HCT116 (cell line): ENCODE measurements around the gene VTI1A.

Experiments used
- EZH2 ChIP-seq: fragments of 200-600 bp; sonication (generic); IDR thresholded peaks from 2 replicates; pipeline ENCODE4 v1.6.1; 2017; ENCODE audit warnings: antibody characterized with exemption, mixed run types
- POLR2A ChIP-seq: IDR thresholded peaks from 2 replicates; pipeline ENCODE4 v1.7.0; 2011; ENCODE audit warnings: borderline replicate concordance; ENCODE audit not compliant: insufficient read depth, insufficient read length; ENCODE audit errors: extremely low read depth
- TF ChIP-seq, protein P1 (sequence below), 3 experiments: fragments of 200-600 bp in 1 of 3; sonication (generic) in 1 of 3; IDR thresholded peaks in 2 of 3; conservative IDR thresholded peaks in 1 of 3; 2 replicates each; pipeline ENCODE4 v1.5.1; 2012 to 2017; ENCODE audit warnings: low read depth in 2 of 3, low read length in 2 of 3, antibody characterized with exemption in 1 of 3, borderline replicate concordance in 1 of 3, control low read depth in 1 of 3, mild to moderate bottlenecking in 1 of 3, mixed read lengths in 1 of 3, mixed run types in 1 of 3, moderate library complexity in 1 of 3; ENCODE audit not compliant: insufficient read depth in 1 of 3
- TF ChIP-seq, protein P2 (sequence below): IDR thresholded peaks from 2 replicates; pipeline ENCODE4 v1.6.1; 2012
- TF ChIP-seq, protein P3 (sequence below): IDR thresholded peaks from 2 replicates; pipeline ENCODE4 v1.6.1; 2012; ENCODE audit warnings: low read depth

DNA sequence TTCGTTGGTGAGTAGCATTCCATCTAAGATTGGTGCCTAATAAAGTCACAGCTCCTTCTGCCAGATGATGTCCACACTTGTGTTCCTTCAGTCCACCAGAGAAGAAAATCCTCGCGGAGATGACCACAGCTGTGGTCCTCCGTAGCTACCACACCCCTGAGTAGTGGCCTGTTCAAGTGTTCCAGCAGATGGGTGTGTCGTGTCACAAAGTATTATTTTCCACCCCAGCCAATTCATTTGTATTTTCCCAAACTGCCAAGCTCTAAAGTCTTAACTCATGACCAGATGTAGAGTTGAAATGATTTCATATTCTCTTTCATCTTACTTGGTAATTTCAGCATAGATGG, 251.8 kb downstream of the VTI1A start:
- TF ChIP-seq, protein P1, sequence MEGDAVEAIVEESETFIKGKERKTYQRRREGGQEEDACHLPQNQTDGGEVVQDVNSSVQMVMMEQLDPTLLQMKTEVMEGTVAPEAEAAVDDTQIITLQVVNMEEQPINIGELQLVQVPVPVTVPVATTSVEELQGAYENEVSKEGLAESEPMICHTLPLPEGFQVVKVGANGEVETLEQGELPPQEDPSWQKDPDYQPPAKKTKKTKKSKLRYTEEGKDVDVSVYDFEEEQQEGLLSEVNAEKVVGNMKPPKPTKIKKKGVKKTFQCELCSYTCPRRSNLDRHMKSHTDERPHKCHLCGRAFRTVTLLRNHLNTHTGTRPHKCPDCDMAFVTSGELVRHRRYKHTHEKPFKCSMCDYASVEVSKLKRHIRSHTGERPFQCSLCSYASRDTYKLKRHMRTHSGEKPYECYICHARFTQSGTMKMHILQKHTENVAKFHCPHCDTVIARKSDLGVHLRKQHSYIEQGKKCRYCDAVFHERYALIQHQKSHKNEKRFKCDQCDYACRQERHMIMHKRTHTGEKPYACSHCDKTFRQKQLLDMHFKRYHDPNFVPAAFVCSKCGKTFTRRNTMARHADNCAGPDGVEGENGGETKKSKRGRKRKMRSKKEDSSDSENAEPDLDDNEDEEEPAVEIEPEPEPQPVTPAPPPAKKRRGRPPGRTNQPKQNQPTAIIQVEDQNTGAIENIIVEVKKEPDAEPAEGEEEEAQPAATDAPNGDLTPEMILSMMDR (IDR thresholded peaks at IDR 0.05 in 2 of 3, conservative IDR thresholded peaks at IDR 0.05 in 1 of 3; ENCODE audit: borderline replicate concordance in 1 of 3, insufficient read depth in 1 of 3, low read depth in 2 of 3, low read length in 2 of 3), result no peak
- TF ChIP-seq EZH2 (no peak), POLR2A (no peak)
- TF ChIP-seq, protein P2, sequence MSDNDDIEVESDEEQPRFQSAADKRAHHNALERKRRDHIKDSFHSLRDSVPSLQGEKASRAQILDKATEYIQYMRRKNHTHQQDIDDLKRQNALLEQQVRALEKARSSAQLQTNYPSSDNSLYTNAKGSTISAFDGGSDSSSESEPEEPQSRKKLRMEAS, result no peak
- TF ChIP-seq, protein P3, sequence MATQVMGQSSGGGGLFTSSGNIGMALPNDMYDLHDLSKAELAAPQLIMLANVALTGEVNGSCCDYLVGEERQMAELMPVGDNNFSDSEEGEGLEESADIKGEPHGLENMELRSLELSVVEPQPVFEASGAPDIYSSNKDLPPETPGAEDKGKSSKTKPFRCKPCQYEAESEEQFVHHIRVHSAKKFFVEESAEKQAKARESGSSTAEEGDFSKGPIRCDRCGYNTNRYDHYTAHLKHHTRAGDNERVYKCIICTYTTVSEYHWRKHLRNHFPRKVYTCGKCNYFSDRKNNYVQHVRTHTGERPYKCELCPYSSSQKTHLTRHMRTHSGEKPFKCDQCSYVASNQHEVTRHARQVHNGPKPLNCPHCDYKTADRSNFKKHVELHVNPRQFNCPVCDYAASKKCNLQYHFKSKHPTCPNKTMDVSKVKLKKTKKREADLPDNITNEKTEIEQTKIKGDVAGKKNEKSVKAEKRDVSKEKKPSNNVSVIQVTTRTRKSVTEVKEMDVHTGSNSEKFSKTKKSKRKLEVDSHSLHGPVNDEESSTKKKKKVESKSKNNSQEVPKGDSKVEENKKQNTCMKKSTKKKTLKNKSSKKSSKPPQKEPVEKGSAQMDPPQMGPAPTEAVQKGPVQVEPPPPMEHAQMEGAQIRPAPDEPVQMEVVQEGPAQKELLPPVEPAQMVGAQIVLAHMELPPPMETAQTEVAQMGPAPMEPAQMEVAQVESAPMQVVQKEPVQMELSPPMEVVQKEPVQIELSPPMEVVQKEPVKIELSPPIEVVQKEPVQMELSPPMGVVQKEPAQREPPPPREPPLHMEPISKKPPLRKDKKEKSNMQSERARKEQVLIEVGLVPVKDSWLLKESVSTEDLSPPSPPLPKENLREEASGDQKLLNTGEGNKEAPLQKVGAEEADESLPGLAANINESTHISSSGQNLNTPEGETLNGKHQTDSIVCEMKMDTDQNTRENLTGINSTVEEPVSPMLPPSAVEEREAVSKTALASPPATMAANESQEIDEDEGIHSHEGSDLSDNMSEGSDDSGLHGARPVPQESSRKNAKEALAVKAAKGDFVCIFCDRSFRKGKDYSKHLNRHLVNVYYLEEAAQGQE, result no peak
